Type B pancreatic cell (in vitro differentiated cells): ENCODE measurements around the gene MYOCD. TPM values are rescaled to one million over a fixed set of nuclear protein-coding genes. Genes with fewer than 3 reads are reported as not detected.
A peak's percentile ranks its signal among the peaks of the same experiment; 100 is the strongest.

ENCODE experiments used
- DNase-seq: peaks from one replicate; pipeline ENCODE4 v3.0.0; 2021; ENCODE audit warnings: mixed read lengths; ENCODE audit not compliant: unreplicated experiment; ENCODE audit errors: extremely low spot score
- H3K27ac Mint-ChIP-seq: 2 replicates; pipeline ENCODE4 v1.8.0; 2021; ENCODE audit warnings: mild to moderate bottlenecking, mixed read lengths
- H3K27me3 Mint-ChIP-seq: 2 replicates; pipeline ENCODE4 v1.8.0; 2021; ENCODE audit warnings: mixed read lengths
- H3K36me3 Mint-ChIP-seq: 2 replicates; pipeline ENCODE4 v1.8.0; 2021; ENCODE audit warnings: mixed read lengths
- H3K4me1 Mint-ChIP-seq: one replicate; pipeline ENCODE4 v1.8.0; 2021; ENCODE audit warnings: mixed read lengths; ENCODE audit not compliant: unreplicated experiment
- H3K4me3 Mint-ChIP-seq: 2 replicates; pipeline ENCODE4 v1.8.0; 2021; ENCODE audit warnings: mild to moderate bottlenecking, mixed read lengths
- H3K9me3 Mint-ChIP-seq: 2 replicates; pipeline ENCODE4 v1.8.0; 2021; ENCODE audit warnings: mixed read lengths
- CTCF ChIP-seq: fragments of 200-600 bp; sonication (generic); conservative IDR thresholded peaks from 2 replicates; pipeline ENCODE4 v1.5.0; 2021; ENCODE audit warnings: antibody characterized with exemption, mild to moderate bottlenecking
- total RNA-seq: library from RNA; stranded (reverse); gene quantifications from 2 replicates; pipeline ENCODE4 v1.2.1, GENCODE V29; 2021; ENCODE audit warnings: low replicate concordance

Gene MYOCD
- total RNA-seq, 1 donor from 2014 or later = 0.31 TPM

DNA sequence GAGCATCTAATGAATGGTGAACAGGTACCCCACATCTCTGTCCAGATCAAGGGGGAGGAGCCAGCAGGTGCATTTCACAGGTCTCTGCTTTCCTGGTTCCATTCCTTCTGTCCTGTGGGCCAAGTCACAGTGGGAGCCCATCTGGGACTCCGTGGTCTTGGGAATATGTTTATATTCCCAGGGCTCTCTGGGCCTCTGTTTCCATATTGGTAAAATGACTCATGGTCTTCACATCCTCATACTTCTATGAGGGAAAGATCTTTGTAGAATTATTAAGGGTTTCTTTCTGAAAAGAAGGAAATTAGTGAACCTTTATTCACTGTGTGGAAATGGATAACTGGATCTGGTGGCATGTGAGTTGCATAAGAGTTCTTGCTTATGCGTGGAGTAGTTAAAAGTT lies 6.2 kb downstream of the MYOCD start:
- peaks cover 28% of the 10 kb centered on the region for H3K27me3 Mint-ChIP-seq
- no peak overlapping the region for H3K27ac Mint-ChIP-seq
- no peaks in the 10 kb centered on the region for H3K36me3 Mint-ChIP-seq
- H3K9me3 Mint-ChIP-seq = no peaks in the 10 kb centered on the region
- TF ChIP-seq CTCF = no peak
- H3K4me1 Mint-ChIP-seq = no peaks in the 10 kb centered on the region
- no peak overlapping the region for H3K4me3 Mint-ChIP-seq
- no peak for DNase-seq

- Mint-ChIP-seq H3K27me3 (peaks cover 18% of the 10 kb centered on the region), H3K9me3 (no peaks in the 10 kb centered on the region), H3K4me1 (no peaks in the 10 kb centered on the region), H3K36me3 (no peaks in the 10 kb centered on the region), H3K27ac (peak overlapping the region; percentile 14), H3K4me3 (no peak overlapping the region)
- TF ChIP-seq CTCF = no peak
- no peak for DNase-seq
Observed at GRCh38 chr17:12672947-12673346, 7.3 kb downstream of the MYOCD start.

DNA sequence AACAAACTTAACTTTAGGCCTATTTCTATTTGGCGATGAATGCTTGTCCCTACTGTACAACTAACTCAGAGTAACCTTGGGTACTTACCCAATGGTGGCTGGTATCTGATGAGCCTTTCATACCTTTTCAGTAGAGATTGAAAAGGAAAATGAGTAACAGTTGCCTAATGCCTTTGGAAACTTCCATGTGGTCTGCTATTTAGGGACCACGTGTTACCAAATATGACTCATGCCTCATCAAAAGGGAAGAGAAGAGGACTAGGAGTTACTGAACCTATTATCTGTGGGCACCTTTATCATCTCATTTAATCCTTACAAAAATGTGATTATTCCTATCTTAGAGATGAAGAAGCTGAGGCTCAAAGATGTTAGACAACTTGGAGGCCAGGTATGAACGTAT lies 8.1 kb downstream of the MYOCD start:
- no peaks in the 10 kb centered on the region for H3K9me3 Mint-ChIP-seq

GRCh38 chr17:12680407-12680897 lies 14.8 kb downstream of the MYOCD start:
- Mint-ChIP-seq H3K4me3 (no peak overlapping the region), H3K9me3 (no peaks in the 10 kb centered on the region), H3K27me3 (peaks cover 13% of the 10 kb centered on the region), H3K36me3 (no peaks in the 10 kb centered on the region), H3K27ac (no peak overlapping the region), H3K4me1 (no peaks in the 10 kb centered on the region)
- TF ChIP-seq CTCF = no peak
- no peak for DNase-seq

More for the DNA sequence above, 8.1 kb downstream of the MYOCD start:
- Mint-ChIP-seq H3K36me3 (no peaks in the 10 kb centered on the region), H3K4me3 (no peak overlapping the region), H3K27ac (no peak overlapping the region), H3K27me3 (peaks cover 13% of the 10 kb centered on the region), H3K4me1 (no peaks in the 10 kb centered on the region)
- TF ChIP-seq CTCF = no peak
- no peak for DNase-seq

DNA sequence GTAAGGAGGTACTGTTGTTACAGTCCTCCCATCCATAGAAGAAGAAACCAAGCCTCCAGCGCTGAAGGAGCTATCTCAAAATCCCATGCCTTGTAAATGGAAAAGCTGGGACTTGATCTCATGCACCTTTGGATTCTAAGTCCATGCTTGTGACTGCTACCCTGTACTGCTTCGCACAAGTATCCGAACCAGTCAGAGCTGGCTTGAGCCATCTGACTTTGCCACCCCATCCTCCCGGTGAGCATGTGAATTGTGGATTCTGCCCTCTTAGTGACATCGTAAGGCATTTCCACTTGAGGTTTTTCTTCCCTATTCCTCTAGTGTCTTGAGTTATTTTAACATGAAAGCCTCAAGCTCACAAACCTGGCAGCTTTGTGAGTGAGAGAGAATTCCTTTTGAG lies 15.3 kb downstream of the MYOCD start:
- no peak for DNase-seq
- H3K27me3 Mint-ChIP-seq = peaks cover 13% of the 10 kb centered on the region
- H3K36me3 Mint-ChIP-seq = no peaks in the 10 kb centered on the region
- H3K4me3 Mint-ChIP-seq = no peak overlapping the region
- H3K9me3 Mint-ChIP-seq = no peaks in the 10 kb centered on the region
- H3K4me1 Mint-ChIP-seq = no peaks in the 10 kb centered on the region
- no peak overlapping the region for H3K27ac Mint-ChIP-seq
- no peak for TF ChIP-seq CTCF

DNA sequence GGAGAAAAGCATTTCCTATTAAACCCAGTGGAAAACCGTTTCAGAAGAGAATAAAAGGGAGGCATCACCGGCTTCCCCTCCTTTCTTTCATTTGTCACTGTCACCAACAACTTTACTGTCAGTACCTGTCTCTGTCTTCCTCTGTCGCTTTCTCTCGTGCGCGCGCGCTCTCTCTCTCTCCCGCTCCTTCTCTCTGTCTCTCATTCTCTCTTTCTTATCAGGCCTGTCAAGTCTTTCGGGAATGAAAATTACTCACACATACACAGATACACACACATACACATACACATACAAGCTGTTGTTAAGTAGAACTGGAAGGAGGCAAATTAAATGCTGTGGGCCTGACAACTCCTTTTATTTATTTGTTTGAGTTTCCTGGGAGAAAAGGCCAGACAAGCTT lies 17.6 kb downstream of the MYOCD start:
- Mint-ChIP-seq H3K27me3 (peaks cover 13% of the 10 kb centered on the region), H3K4me3 (no peak overlapping the region), H3K36me3 (no peaks in the 10 kb centered on the region), H3K9me3 (no peaks in the 10 kb centered on the region), H3K4me1 (no peaks in the 10 kb centered on the region), H3K27ac (no peak overlapping the region)
- no peak for DNase-seq
- no peak for TF ChIP-seq CTCF
